Activated T-cell treated with anti-CD3 and anti-CD28 coated beads for 24 hours (primary cell): Measurements from ENCODE around the gene GRK3.

Experiments used
- DNase-seq: peaks from one replicate; pipeline ENCODE4 v3.0.0-alpha.2; 2020; ENCODE audit warnings: low read depth

The GRK3 gene

GRCh38 chr22:25760294-25760693, 195.8 kb downstream of the GRK3 start:
- no peak for DNase-seq

- no peak for DNase-seq
These were observed 196.5 kb downstream of the GRK3 start for GRCh38 chr22:25760848-25761595.

GRCh38 chr22:25762147-25762546, 197.7 kb downstream of the GRK3 start:
- no peak for DNase-seq

GRCh38 chr22:25763239-25763777, 198.8 kb downstream of the GRK3 start:
- no peak for DNase-seq

GRCh38 chr22:25764270-25765015, 200.0 kb downstream of the GRK3 start:
- no peak for DNase-seq

GRCh38 chr22:25765016-25765367, 200.5 kb downstream of the GRK3 start:
- no peak for DNase-seq

- DNase-seq, result no peak
These were observed 201.3 kb downstream of the GRK3 start for GRCh38 chr22:25765801-25766200.

- DNase-seq, result no peak
These were observed 201.9 kb downstream of the GRK3 start for GRCh38 chr22:25766418-25766817.

GRCh38 chr22:25770333-25770732, 205.9 kb downstream of the GRK3 start:
- no peak for DNase-seq

GRCh38 chr22:25772288-25772687, 207.8 kb downstream of the GRK3 start:
- DNase-seq, result no peak

- DNase-seq, result no peak
These were observed 210.1 kb downstream of the GRK3 start for GRCh38 chr22:25774575-25775026.

- no peak for DNase-seq
These were observed 211.1 kb downstream of the GRK3 start for GRCh38 chr22:25775531-25775930.

GRCh38 chr22:25777411-25777810, 212.9 kb downstream of the GRK3 start:
- DNase-seq, result no peak

GRCh38 chr22:25777870-25778269, 213.4 kb downstream of the GRK3 start:
- DNase-seq, result no peak
